Adrenal gland (tissue), 12 donors: ENCODE results near the gene TIRAP. TPM values are rescaled to one million over a fixed set of nuclear protein-coding genes. Genes with fewer than 3 reads are reported as not detected.

ENCODE experiments used
- DNase-seq, 7 donors: peaks; one replicate each; pipeline ENCODE4 v3.0.0-alpha.2; 2019 to 2020
- H3K27ac ChIP-seq, 5 donors: fragments of 200-600 bp; sonication (generic) in 4 of 5; 1 replicate in 3 of 5; 2 replicates in 2 of 5; pipeline versions ENCODE4 v1.5.1 to v1.8.0; 2016 to 2020; ENCODE audit warnings: mild to moderate bottlenecking in 1 of 5
- H3K27me3 ChIP-seq: fragments of 200-600 bp; 2 replicates; pipeline ENCODE4 v1.8.0; 2021
- H3K36me3 ChIP-seq, 2 donors: fragments of 200-600 bp; replicated peaks in 1 of 2; 1 replicate in 1 of 2; 2 replicates in 1 of 2; pipeline versions ENCODE4 v1.5.1 to v1.8.0; 2018 to 2022
- H3K4me1 ChIP-seq, 2 donors: fragments of 200-600 bp; replicated peaks in 1 of 2; 1 replicate in 1 of 2; 2 replicates in 1 of 2; pipeline versions ENCODE4 v1.5.1 to v1.8.0; 2018 to 2021
- H3K4me3 ChIP-seq, 4 donors: fragments of 200-600 bp; sonication (generic) in 3 of 4; one replicate each; pipeline ENCODE4 v1.5.1; 2016 to 2018
- H3K9me3 ChIP-seq, 3 donors: fragments of 200-600 bp; sonication (generic) in 1 of 3; replicated peaks in 1 of 3; 1 replicate in 2 of 3; 2 replicates in 1 of 3; pipeline versions ENCODE4 v1.5.1 to v1.8.0; 2016 to 2021
- CTCF ChIP-seq, 6 experiments: fragments of 450-650 bp in 4 of 6; fragments of 200-600 bp in 2 of 6; sonication (generic) in 1 of 6; IDR thresholded peaks; 1 replicate in 5 of 6; 2 replicates in 1 of 6; pipeline versions ENCODE4 v1.5.1 to v1.8.0; 2016 to 2021; ENCODE audit warnings: antibody characterized with exemption in 6 of 6, mild to moderate bottlenecking in 2 of 6, moderate library complexity in 1 of 6
- POLR2A ChIP-seq, 2 donors: fragments of 450-650 bp; IDR thresholded peaks; one replicate each; pipeline ENCODE4 v1.6.1; 2017; ENCODE audit warnings: antibody characterized with exemption in 2 of 2, mild to moderate bottlenecking in 2 of 2, moderate library complexity in 1 of 2
- WGBS, 4 donors: extraction: QIAGEN DNeasy Blood & Tissue Kit in 2 of 4; methylation state at CpG; one replicate each; pipeline versions ENCODE4 v1.1.5 to v1.1.7; 2013 to 2017; 5-methylcytosine and 5-hydroxymethylcytosine counted together
- intact Hi-C, 2 donors: fragments of 100-400 bp; cut with DNase I; formaldehyde crosslinking; loops; one replicate each; pipeline versions ENCODE4 v1.14.1 to v1.15.0; 2022 to 2023
- polyA plus RNA-seq, 3 donors: library from polyadenylated mRNA; stranded (reverse); fragments of 200-250 nt in 2 of 3; fragments of 350-450 nt in 1 of 3; fragmentation: Illumina TruSeq in 1 of 3; extraction: RNeasy Lipid Tissue Mini Kit (QIAGEN cat#74804) in 1 of 3; gene quantifications; one replicate each; pipeline ENCODE4 v1.2.3, GENCODE V29; 2013 to 2014
- total RNA-seq, 9 donors: library from RNA; depleted of rRNA in 4 of 9; stranded (reverse); fragments of >200 nt in 4 of 9; fragments of 120-200 nt in 1 of 9; fragmentation: NEBNext Ultra II Directional in 1 of 9; extraction: Animal tissue kit (Norgen Biotek cat#: 25700) in 1 of 9; gene quantifications; one replicate each; pipeline versions ENCODE4 v1.1.0 to v1.2.4, GENCODE V29; 2013 to 2023
- donor health status: healthy with polysubstance abuse.
- donor health status: Bipolar disorder and iron deficiency.
- donor health status: DM: yes; HTN: yes; CAD: no.
- donor health status: DM: no; HTN: no; CAD: no.
- donor health status: DM: no; HTN: no; CAD: no.
- donor health status: DM: yes; HTN: yes; CAD: no.

TIRAP gene
- total and polyA plus RNA-seq, 12 donors, result 4.7 to 41.1 (median 12.1) TPM

GRCh38 chr11:126319374-126319740 lies 36.5 kb downstream of the TIRAP start:
- DNase-seq, result peak in 1 of 7 donors; percentile 75
- no peaks in the 10 kb centered on the region for H3K9me3 ChIP-seq
- H3K27ac ChIP-seq, result peak overlapping the region in 2 of 5 donors; percentile 89 to 91
- no peak overlapping the region for H3K4me3 ChIP-seq
- intact Hi-C loops, result loop anchor here (5.0 to 10.0 kb wide), 2 partner anchors 38 to 115 kb away; partner anchors contain the start of gene ST3GAL4 (in 1 of the 2)
- TF ChIP-seq POLR2A (IDR thresholded peaks at IDR 0.05), result no peak
- no peak for TF ChIP-seq CTCF (IDR thresholded peaks at IDR 0.05)
- H3K4me1 ChIP-seq, result peaks cover 13 to 41% of the 10 kb centered on the region in 2 donors
- H3K36me3 ChIP-seq, result no peaks in the 10 kb centered on the region
- WGBS, 4 donors, result 60 to 86% (median 74%) methylated on average over 4 to 5 of the region's 5 CpGs
- no peaks in the 10 kb centered on the region for H3K27me3 ChIP-seq

- H3K4me1 ChIP-seq, result peaks cover 9 to 30% of the 10 kb centered on the region in 2 donors
- no peak for TF ChIP-seq CTCF (IDR thresholded peaks at IDR 0.05)
- TF ChIP-seq POLR2A (IDR thresholded peaks at IDR 0.05), result no peak
- H3K4me3 ChIP-seq, result no peak overlapping the region
- H3K27ac ChIP-seq, result no peak overlapping the region
- 83 to 91% (median 86%) methylated on average over 3 of the region's 3 CpGs for WGBS, 4 donors
- H3K36me3 ChIP-seq, result no peaks in the 10 kb centered on the region
- no peaks in the 10 kb centered on the region for H3K27me3 ChIP-seq
- no peak for DNase-seq
- no peaks in the 10 kb centered on the region for H3K9me3 ChIP-seq
- intact Hi-C loops, result no loop called here
Measured at GRCh38 chr11:126322996-126323395, 40.1 kb downstream of the TIRAP start.

GRCh38 chr11:126327281-126328000 lies 44.5 kb downstream of the TIRAP start:
- Histone ChIP-seq H3K27ac (no peak overlapping the region), H3K27me3 (no peaks in the 10 kb centered on the region), H3K4me3 (no peak overlapping the region), H3K4me1 (peaks cover 11 to 19% of the 10 kb centered on the region in 2 donors), H3K9me3 (no peaks in the 10 kb centered on the region), H3K36me3 (no peaks in the 10 kb centered on the region)
- intact Hi-C loops, result no loop called here
- WGBS, 4 donors, result 91 to 93% (median 92%) methylated on average over 17 of the region's 17 CpGs
- DNase-seq, result peak in 1 of 7 donors; percentile 6
- TF ChIP-seq POLR2A (IDR thresholded peaks at IDR 0.05), result no peak
- TF ChIP-seq CTCF (IDR thresholded peaks at IDR 0.05), result no peak

GRCh38 chr11:126328001-126328390 lies 45.1 kb downstream of the TIRAP start:
- 90 to 93% (median 92%) methylated on average over 19 to 20 of the region's 20 CpGs for WGBS, 4 donors
- no peak overlapping the region for H3K4me3 ChIP-seq
- DNase-seq, result no peak
- no peak for TF ChIP-seq CTCF (IDR thresholded peaks at IDR 0.05)
- TF ChIP-seq POLR2A (IDR thresholded peaks at IDR 0.05), result no peak
- intact Hi-C loops, result no loop called here
- no peaks in the 10 kb centered on the region for H3K9me3 ChIP-seq
- H3K27ac ChIP-seq, result no peak overlapping the region
- H3K4me1 ChIP-seq, result peaks cover 14 to 18% of the 10 kb centered on the region in 2 donors
- no peaks in the 10 kb centered on the region for H3K36me3 ChIP-seq
- H3K27me3 ChIP-seq, result no peaks in the 10 kb centered on the region
